Calu3 (cell line): ENCODE measurements around the gene TSPAN13. TPM values are rescaled to one million over a fixed set of nuclear protein-coding genes. Genes with fewer than 3 reads are reported as not detected.

Source experiments
- Bru-seq: library from RNA; stranded (reverse); fragments of 400-500 nt; gene quantifications from one replicate; lab custom pipeline; 2021; lab: Mats Ljungman, UMichigan
- BruChase-seq, 2 experiments: library from RNA; stranded (reverse); fragments of 400-500 nt; gene quantifications; one replicate each; lab custom pipeline; 2021; lab: Mats Ljungman, UMichigan
- BruUV-seq: library from RNA; stranded (reverse); fragments of 400-500 nt; replicated peaks from 2 replicates; lab custom pipeline; 2021; lab: Mats Ljungman, UMichigan
- CTCF ChIA-PET: fragments of 300-600 bp; sonication (Branson Sonifier 250); formaldehyde crosslinking; loops from one replicate; lab custom pipeline; 2022; ENCODE audit warnings: antibody characterized with exemption; lab: Charles Lee
- DNase-seq: peaks from one replicate; pipeline ENCODE4 v3.0.0; 2022
- H3K27ac Mint-ChIP-seq: one replicate; pipeline ENCODE4 v1.8.0; 2022; ENCODE audit warnings: mixed read lengths; ENCODE audit not compliant: unreplicated experiment
- H3K27me3 Mint-ChIP-seq: one replicate; pipeline ENCODE4 v1.8.0; 2022; ENCODE audit warnings: mixed read lengths; ENCODE audit not compliant: unreplicated experiment
- H3K36me3 Mint-ChIP-seq: one replicate; pipeline ENCODE4 v1.8.0; 2022; ENCODE audit warnings: mild to moderate bottlenecking, moderate library complexity, mixed read lengths; ENCODE audit not compliant: insufficient read depth, unreplicated experiment
- H3K4me1 Mint-ChIP-seq: one replicate; pipeline ENCODE4 v1.8.0; 2022; ENCODE audit warnings: mild to moderate bottlenecking, low read depth, mixed read lengths; ENCODE audit not compliant: unreplicated experiment
- H3K4me3 Mint-ChIP-seq: one replicate; pipeline ENCODE4 v1.8.0; 2022; ENCODE audit warnings: mild to moderate bottlenecking, low read depth, moderate library complexity, mixed read lengths; ENCODE audit not compliant: unreplicated experiment
- H3K9me3 Mint-ChIP-seq: one replicate; pipeline ENCODE4 v1.8.0; 2022; ENCODE audit warnings: low read depth, mixed read lengths; ENCODE audit not compliant: unreplicated experiment
- CTCF ChIP-seq: fragments of 200-600 bp; IDR thresholded peaks from one replicate; pipeline ENCODE4 v1.8.0; 2022; ENCODE audit warnings: antibody characterized with exemption; ENCODE audit not compliant: unreplicated experiment
- intact Hi-C: fragments of 100-400 bp; cut with micrococcal nuclease; formaldehyde crosslinking; loops from one replicate; pipeline ENCODE4 v1.10.0; 2022; ENCODE audit not compliant: unreplicated experiment
- long read RNA-seq: library from polyadenylated mRNA; stranded (forward); transcript quantifications from one replicate; pipeline ENCODE4 v2.0.0, GENCODE V29; 2022
- total RNA-seq: library from RNA; stranded (reverse); gene quantifications from 2 replicates; pipeline ENCODE4 v1.2.3, GENCODE V29; 2022

TSPAN13 gene
- total RNA-seq, result 148 and 155 TPM in 2 replicates
- percentile 89 among the genes with signal in this experiment for Bru-seq, nascent RNA
- BruChase-seq, experiment 1, labeled RNA remaining after a 6-hour chase, result percentile 92 among the genes with signal in this experiment
- percentile 86 among the genes with signal in this experiment for BruChase-seq, experiment 2, labeled RNA remaining after a 2-hour chase
- long read RNA-seq, transcript TSPAN13-201 (6 exons, 2,093 nt), result major isoform, 339 of 362 reads
- long read RNA-seq, partial matches to known transcripts, result 12 of 362 reads
- long read RNA-seq, other reads (novel, unspliced or antisense), result 11 of 362 reads

GRCh38 chr7:16753102-16753931, at the start of gene TSPAN13:
Gene TSPAN13, plus strand, starts transcription at chr7:16753755. Its CDS starts 213 bp downstream, at chr7:16753968.
- Mint-ChIP-seq H3K4me3 (peak within 1 kb of the TSS; percentile 90), H3K36me3 (peaks cover 26% of the 10 kb centered on the region), H3K4me1 (peaks cover 23% of the 10 kb centered on the region), H3K27ac (peak within 1 kb of the TSS; percentile 82), H3K9me3 (no peaks in the 10 kb centered on the region), H3K27me3 (no peaks in the 10 kb centered on the region)
- DNase-seq, result peak; percentile 99
- CTCF ChIA-PET, result interaction anchor here (0.7 to 1.9 kb wide), 3 partner anchors 33 to 48 kb away, joined by 3 to 6 read pairs (median 4); no protein-coding TSS in a partner anchor
- BruUV-seq, result no TSS peak
- no peak for TF ChIP-seq CTCF
- intact Hi-C loops, result no loop called here

GRCh38 chr7:16708511-16708910, 45.0 kb upstream of the TSPAN13 start:
- intact Hi-C loops, result no loop called here
- no peak for TF ChIP-seq CTCF
- no peak overlapping the region for H3K4me3 Mint-ChIP-seq
- CTCF ChIA-PET, result interaction anchor here (1.0 kb wide), 1 partner anchor 13 kb away, joined by 3 read pairs; no protein-coding TSS in a partner anchor
- no peak overlapping the region for H3K27ac Mint-ChIP-seq
- no TSS peak for BruUV-seq
- H3K36me3 Mint-ChIP-seq, result peaks cover 60% of the 10 kb centered on the region
- no peaks in the 10 kb centered on the region for H3K9me3 Mint-ChIP-seq
- no peak for DNase-seq
- no peaks in the 10 kb centered on the region for H3K27me3 Mint-ChIP-seq
- no peaks in the 10 kb centered on the region for H3K4me1 Mint-ChIP-seq

- H3K27ac Mint-ChIP-seq, result no peak overlapping the region
- no TSS peak for BruUV-seq
- no peak overlapping the region for H3K4me3 Mint-ChIP-seq
Measured at GRCh38 chr7:16708980-16709379, 44.6 kb upstream of the TSPAN13 start.

More at GRCh38 chr7:16708980-16709379, 44.6 kb upstream of the TSPAN13 start:
- intact Hi-C loops, result no loop called here
- CTCF ChIA-PET, result interaction anchor here (0.7 to 1.0 kb wide), 2 partner anchors 14 to 273 kb away, joined by 3 read pairs; no protein-coding TSS in a partner anchor
- Mint-ChIP-seq H3K4me1 (no peaks in the 10 kb centered on the region), H3K9me3 (no peaks in the 10 kb centered on the region), H3K36me3 (peaks cover 56% of the 10 kb centered on the region), H3K27me3 (no peaks in the 10 kb centered on the region)
- no peak for DNase-seq
- no peak for TF ChIP-seq CTCF
